ENCODE results near the gene LYPD6B.

Gene LYPD6B

GRCh38 chr2:149076863-149077412, 38.4 kb downstream of the LYPD6B start:
- DNase-seq (ENCODE audit: low read depth) = no peak

GRCh38 chr2:149077861-149078260, 39.4 kb downstream of the LYPD6B start:
- DNase-seq (ENCODE audit: low read depth) = no peak

GRCh38 chr2:149080099-149080498, 41.6 kb downstream of the LYPD6B start:
- no peak for DNase-seq (ENCODE audit: low read depth)

- DNase-seq (ENCODE audit: low read depth) = no peak
Observed at GRCh38 chr2:149080971-149081370, 42.5 kb downstream of the LYPD6B start.

- no peak for DNase-seq (ENCODE audit: low read depth)
Observed at GRCh38 chr2:149082079-149082478, 43.6 kb downstream of the LYPD6B start.

- DNase-seq (ENCODE audit: low read depth) = no peak
Observed at GRCh38 chr2:149082735-149083134, 44.2 kb downstream of the LYPD6B start.

GRCh38 chr2:149084924-149085795, 46.7 kb downstream of the LYPD6B start:
- DNase-seq (ENCODE audit: low read depth) = no peak

GRCh38 chr2:149087751-149088150, 49.3 kb downstream of the LYPD6B start:
- DNase-seq (ENCODE audit: low read depth) = no peak

GRCh38 chr2:149089068-149089467, 50.6 kb downstream of the LYPD6B start:
- DNase-seq (ENCODE audit: low read depth) = no peak

- no peak for DNase-seq (ENCODE audit: low read depth)
Observed at GRCh38 chr2:149090706-149091105, 52.2 kb downstream of the LYPD6B start.

GRCh38 chr2:149093579-149093978, 55.1 kb downstream of the LYPD6B start:
- DNase-seq (ENCODE audit: low read depth) = no peak

- no peak for DNase-seq (ENCODE audit: low read depth)
Observed at GRCh38 chr2:149094217-149095015, 55.9 kb downstream of the LYPD6B start.

GRCh38 chr2:149098701-149099100, 60.2 kb downstream of the LYPD6B start:
- no peak for DNase-seq (ENCODE audit: low read depth)

- no peak for DNase-seq (ENCODE audit: low read depth)
Observed at GRCh38 chr2:149099298-149099697, 60.8 kb downstream of the LYPD6B start.

GRCh38 chr2:149100739-149101699, 62.5 kb downstream of the LYPD6B start:
- no peak for DNase-seq (ENCODE audit: low read depth)

GRCh38 chr2:149101818-149102217, 63.3 kb downstream of the LYPD6B start:
- DNase-seq (ENCODE audit: low read depth) = no peak

- DNase-seq (ENCODE audit: low read depth) = no peak
Observed at GRCh38 chr2:149103081-149103620, 64.7 kb downstream of the LYPD6B start.

GRCh38 chr2:149104221-149104620, 65.7 kb downstream of the LYPD6B start:
- DNase-seq (ENCODE audit: low read depth) = no peak

- DNase-seq (ENCODE audit: low read depth) = no peak
Observed at GRCh38 chr2:149112068-149112467, 73.6 kb downstream of the LYPD6B start.

GRCh38 chr2:149112713-149113112, 74.2 kb downstream of the LYPD6B start:
- no peak for DNase-seq (ENCODE audit: low read depth)

GRCh38 chr2:149115781-149116180, 77.3 kb downstream of the LYPD6B start:
- no peak for DNase-seq (ENCODE audit: low read depth)
